K562 (cell line): ENCODE measurements around the gene EFS. TPM values are rescaled to one million over a fixed set of nuclear protein-coding genes. Genes with fewer than 3 reads are reported as not detected.

Experiments
- ASH1L ChIP-seq: fragments of 450-650 bp; IDR thresholded peaks from 2 replicates; pipeline ENCODE4 v1.6.1; 2018; ENCODE audit warnings: borderline replicate concordance, mild to moderate bottlenecking, low read depth; ENCODE audit not compliant: partially characterized antibody
- ATF6 ChIP-seq: sonication (generic); formaldehyde crosslinking; IDR thresholded peaks from 2 replicates; pipeline ENCODE4 v1.4.0; 2020; ENCODE audit warnings: mild to moderate bottlenecking, missing genetic modification reagents
- BRF1 ChIP-seq: IDR thresholded peaks from 3 replicates; pipeline ENCODE4 v1.6.1; 2011; ENCODE audit warnings: borderline replicate concordance, mild to moderate bottlenecking; ENCODE audit not compliant: insufficient read length; ENCODE audit errors: extremely low read depth
- CXXC5 ChIP-seq: fragments of 250-450 bp; sonication (Bioruptor Pico); IDR thresholded peaks from 2 replicates; pipeline ENCODE4 v1.8.0; 2022; ENCODE audit warnings: inconsistent platforms, mild to moderate bottlenecking, moderate library complexity
- KLF16 ChIP-seq: IDR thresholded peaks from 2 replicates; pipeline ENCODE4 v1.6.1; 2016; ENCODE audit warnings: antibody characterized with exemption
- MBD1 ChIP-seq: fragments of 250-450 bp; sonication (Bioruptor Pico); IDR thresholded peaks from 2 replicates; pipeline ENCODE4 v1.8.0; 2022; ENCODE audit warnings: inconsistent platforms
- NR1H2 ChIP-seq: sonication (generic); formaldehyde crosslinking; IDR thresholded peaks from 2 replicates; pipeline ENCODE4 v1.4.0; 2020; ENCODE audit warnings: mild to moderate bottlenecking, missing genetic modification reagents
- NR2F6 ChIP-seq: fragments of 450-650 bp; formaldehyde crosslinking; IDR thresholded peaks from 2 replicates; pipeline ENCODE4 v1.4.0; 2020; ENCODE audit warnings: mild to moderate bottlenecking
- NRF1 ChIP-seq, 2 experiments: fragments of 450-650 bp; IDR thresholded peaks in 1 of 2; conservative IDR thresholded peaks in 1 of 2; 2 replicates each; pipeline ENCODE4 v1.6.1; 2014; ENCODE audit warnings: mild to moderate bottlenecking in 2 of 2
- ZNF274 ChIP-seq: IDR thresholded peaks from 2 replicates; pipeline ENCODE4 v1.6.1; 2011; ENCODE audit warnings: low read depth, mild to moderate bottlenecking, low read length, moderate library complexity, borderline replicate concordance
- polyA plus RNA-seq, 8 experiments: library from polyadenylated mRNA; depleted of rRNA in 4 of 8; stranded (reverse) in 5 of 8; unstranded in 3 of 8; fragments of >200 nt; fragmentation: Nextera tagmentation in 2 of 8; fragmentation: Illumina TruSeq in 1 of 8; extraction: Ambion mirVana in 2 of 8; extraction: Trizol in 1 of 8; gene quantifications; 2 replicates each; pipeline versions ENCODE4 v1.2.1 to v1.2.3, GENCODE V29; 2011 to 2014; ENCODE audit warnings: inconsistent platforms in 1 of 8, missing spikeins in 1 of 8
- total RNA-seq, 7 experiments: library from RNA; depleted of rRNA in 6 of 7; stranded (reverse); fragments of >200 nt in 6 of 7; fragmentation: Illumina TruSeq in 2 of 7; extraction: Trizol in 2 of 7; gene quantifications; 2 replicates each; pipeline versions ENCODE4 v1.2.1 to v1.2.3, GENCODE V29; 2011 to 2021; ENCODE audit warnings: low replicate concordance in 1 of 7

Gene EFS
- total and polyA plus RNA-seq, 9 of the 15 experiments (the other 6 are each of a cell fraction or from before 2014, with no cell fraction given), result 0.01 to 0.03 TPM; not detected in 7

GRCh38 chr14:23324993-23325392 is 40.0 kb downstream of the EFS start (continued):
- TF ChIP-seq MBD1 (CRISPR knock-in tag) (no peak), NRF1 (conservative IDR thresholded peaks at IDR 0.05 in 1 of 2, IDR thresholded peaks at IDR 0.05 in 1 of 2) (no peak), NR1H2 (CRISPR knock-in tag) (no peak), CXXC5 (CRISPR knock-in tag) (no peak), KLF16 (no peak), ATF6 (CRISPR knock-in tag) (no peak), BRF1 (no peak), ZNF274 (no peak), ASH1L (no peak), NR2F6 (CRISPR knock-in tag) (no peak)
